ENCODE results near the gene TM4SF1. TPM values are rescaled to one million over a fixed set of nuclear protein-coding genes. Genes with fewer than 3 reads are reported as not detected.

The TM4SF1 gene
- total and polyA plus RNA-seq, 2 experiments from 2014 or later, result 0.10 to 0.74 TPM

- Histone ChIP-seq H3K4me1 (ENCODE audit: insufficient read depth) (peaks cover 51% of the 10 kb centered on the region), H3K27ac (ENCODE audit: low read depth) (peak overlapping the region; percentile 26; the same call in 1 of the 2 replicates), H3K4me2 (no peak overlapping the region), H3K9me2 (ENCODE audit: insufficient read depth) (no peaks in the 10 kb centered on the region), H2AFZ (peak overlapping the region; percentile 24), H3K4me3 (no peak overlapping the region), H3K36me3 (ENCODE audit: insufficient read depth) (no peaks in the 10 kb centered on the region), H4K20me1 (replicated peaks; ENCODE audit: insufficient read depth) (no peaks in the 10 kb centered on the region), H3F3A (replicated peaks; ENCODE audit: low read depth) (no peaks in the 10 kb centered on the region), H3K79me2 (replicated peaks; ENCODE audit: insufficient read depth) (no peaks in the 10 kb centered on the region), H3K27me3 (ENCODE audit: insufficient read depth) (no peaks in the 10 kb centered on the region)
- TF ChIP-seq CTCF (conservative IDR thresholded peaks at IDR 0.05; ENCODE audit: low read depth in 2 of 2) (no peak), EZH2phosphoT487 (IDR thresholded peaks at IDR 0.05; ENCODE audit: unreplicated experiment) (no peak), STAT1 (IDR thresholded peaks at IDR 0.05; ENCODE audit: unreplicated experiment) (no peak), REST (IDR thresholded peaks at IDR 0.05; ENCODE audit: unreplicated experiment) (no peak), ZNF331 (CRISPR knock-in tag; IDR thresholded peaks at IDR 0.05; ENCODE audit: low read depth) (no peak), ZNF114 (CRISPR knock-in tag; IDR thresholded peaks at IDR 0.05) (no peak), ETS1 (IDR thresholded peaks at IDR 0.05) (no peak), POLR2AphosphoS5 (IDR thresholded peaks at IDR 0.05; ENCODE audit: low read depth) (no peak), ZNF462 (CRISPR knock-in tag; IDR thresholded peaks at IDR 0.05) (no peak), EZH2 (IDR thresholded peaks at IDR 0.05; ENCODE audit: low read depth, unreplicated experiment) (no peak), NANOG (IDR thresholded peaks at IDR 0.05; ENCODE audit: borderline replicate concordance) (no peak), CREB1 (CRISPR knock-in tag; IDR thresholded peaks at IDR 0.05; ENCODE audit: low read depth) (no peak), JUNB (IDR thresholded peaks at IDR 0.05; ENCODE audit: unreplicated experiment) (no peak)
- H3K4me1 Mint-ChIP-seq, result peaks cover 50% of the 10 kb centered on the region
- H3K27ac Mint-ChIP-seq, result peak overlapping the region; percentile 83
- peak; percentile 24 for DNase-seq (ENCODE audit: low spot score)
- no peaks in the 10 kb centered on the region for H3K36me3 Mint-ChIP-seq (ENCODE audit: low read depth)
- no peaks in the 10 kb centered on the region for H3K9me3 Mint-ChIP-seq
- H3K27me3 Mint-ChIP-seq (ENCODE audit: insufficient read depth, low read depth, poor library complexity), result peaks cover 4% of the 10 kb centered on the region
- no peak overlapping the region for H3K4me3 Mint-ChIP-seq
- ATAC-seq, result peak; percentile 15; the same call in 2 of the 3 replicates
Observed at GRCh38 chr3:149366941-149367840, 10.3 kb downstream of the TM4SF1 start.
